SU-DHL-6 (cell line): ENCODE results near the gene ADGRD2.

Experiments used
- EZH2phosphoT487 ChIP-seq: fragments of 200-600 bp; sonication (generic), shearing (Covaris generic); conservative IDR thresholded peaks from 2 replicates; pipeline ENCODE4 v1.6.1; 2018; ENCODE audit warnings: mild to moderate bottlenecking, antibody characterized with exemption, low read length, moderate library complexity, mixed read lengths
- TF ChIP-seq, protein P1 (sequence below): fragments of 200-600 bp; sonication (generic); IDR thresholded peaks from one replicate; pipeline ENCODE4 v1.5.1; 2017; ENCODE audit warnings: antibody characterized with exemption, mild to moderate bottlenecking, low read length, moderate library complexity; ENCODE audit not compliant: insufficient read depth, poor library complexity, severe bottlenecking

- TF ChIP-seq, protein P1, sequence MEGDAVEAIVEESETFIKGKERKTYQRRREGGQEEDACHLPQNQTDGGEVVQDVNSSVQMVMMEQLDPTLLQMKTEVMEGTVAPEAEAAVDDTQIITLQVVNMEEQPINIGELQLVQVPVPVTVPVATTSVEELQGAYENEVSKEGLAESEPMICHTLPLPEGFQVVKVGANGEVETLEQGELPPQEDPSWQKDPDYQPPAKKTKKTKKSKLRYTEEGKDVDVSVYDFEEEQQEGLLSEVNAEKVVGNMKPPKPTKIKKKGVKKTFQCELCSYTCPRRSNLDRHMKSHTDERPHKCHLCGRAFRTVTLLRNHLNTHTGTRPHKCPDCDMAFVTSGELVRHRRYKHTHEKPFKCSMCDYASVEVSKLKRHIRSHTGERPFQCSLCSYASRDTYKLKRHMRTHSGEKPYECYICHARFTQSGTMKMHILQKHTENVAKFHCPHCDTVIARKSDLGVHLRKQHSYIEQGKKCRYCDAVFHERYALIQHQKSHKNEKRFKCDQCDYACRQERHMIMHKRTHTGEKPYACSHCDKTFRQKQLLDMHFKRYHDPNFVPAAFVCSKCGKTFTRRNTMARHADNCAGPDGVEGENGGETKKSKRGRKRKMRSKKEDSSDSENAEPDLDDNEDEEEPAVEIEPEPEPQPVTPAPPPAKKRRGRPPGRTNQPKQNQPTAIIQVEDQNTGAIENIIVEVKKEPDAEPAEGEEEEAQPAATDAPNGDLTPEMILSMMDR: no peak
- TF ChIP-seq EZH2phosphoT487: no peak
Measured at GRCh38 chr9:124452326-124452725, 2.1 kb downstream of the ADGRD2 start.
